ENCODE data around the gene FHOD3.

DNA sequence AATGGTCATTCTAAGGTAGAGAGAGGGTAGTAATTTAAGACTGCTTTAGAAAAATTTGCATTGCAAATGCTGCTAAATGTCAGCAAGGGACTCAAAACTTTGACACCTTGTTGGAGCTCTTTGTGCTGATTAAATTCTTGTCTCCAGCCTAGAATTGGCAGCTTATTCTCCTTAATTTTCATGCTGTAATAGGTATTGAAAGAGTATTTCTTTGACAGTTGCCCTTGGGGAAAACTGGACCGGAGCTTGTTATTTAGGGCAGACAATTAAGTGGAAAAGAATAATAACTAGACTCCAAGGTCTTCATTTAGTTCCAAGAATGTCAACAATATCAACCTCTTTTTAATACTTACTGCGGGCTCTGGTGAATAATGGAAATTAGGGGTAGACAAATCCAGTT, 267.3 kb downstream of the FHOD3 start:
- TF ChIP-seq, protein P1, sequence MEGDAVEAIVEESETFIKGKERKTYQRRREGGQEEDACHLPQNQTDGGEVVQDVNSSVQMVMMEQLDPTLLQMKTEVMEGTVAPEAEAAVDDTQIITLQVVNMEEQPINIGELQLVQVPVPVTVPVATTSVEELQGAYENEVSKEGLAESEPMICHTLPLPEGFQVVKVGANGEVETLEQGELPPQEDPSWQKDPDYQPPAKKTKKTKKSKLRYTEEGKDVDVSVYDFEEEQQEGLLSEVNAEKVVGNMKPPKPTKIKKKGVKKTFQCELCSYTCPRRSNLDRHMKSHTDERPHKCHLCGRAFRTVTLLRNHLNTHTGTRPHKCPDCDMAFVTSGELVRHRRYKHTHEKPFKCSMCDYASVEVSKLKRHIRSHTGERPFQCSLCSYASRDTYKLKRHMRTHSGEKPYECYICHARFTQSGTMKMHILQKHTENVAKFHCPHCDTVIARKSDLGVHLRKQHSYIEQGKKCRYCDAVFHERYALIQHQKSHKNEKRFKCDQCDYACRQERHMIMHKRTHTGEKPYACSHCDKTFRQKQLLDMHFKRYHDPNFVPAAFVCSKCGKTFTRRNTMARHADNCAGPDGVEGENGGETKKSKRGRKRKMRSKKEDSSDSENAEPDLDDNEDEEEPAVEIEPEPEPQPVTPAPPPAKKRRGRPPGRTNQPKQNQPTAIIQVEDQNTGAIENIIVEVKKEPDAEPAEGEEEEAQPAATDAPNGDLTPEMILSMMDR (IDR thresholded peaks at IDR 0.05), result no peak
- TF ChIP-seq POLR2AphosphoS5 (IDR thresholded peaks at IDR 0.05; ENCODE audit: insufficient read depth in 1 of 2, low read depth in 1 of 2), result no peak
- no peak for TF ChIP-seq POLR2A (IDR thresholded peaks at IDR 0.05)
